D721Med (cell line): ENCODE measurements around the gene TUBB2A.
A peak's percentile ranks its signal among the peaks of the same experiment; 100 is the strongest.
"Not testable (repeated sequence)": the region's sequence is repeated elsewhere in the genome, so short reads cannot be mapped to it uniquely, and the experiment has no call there.

ENCODE experiments used
- DNase-seq: peaks from one replicate; pipeline ENCODE4 v3.0.0; 2011; ENCODE audit warnings: low spot score; ENCODE audit not compliant: insufficient read length
- FAIRE-seq: peaks from 2 replicates; lab custom pipeline; 2011; peaks lifted over from hg19 to GRCh38; lab: Jason Lieb, UNC
- TF ChIP-seq, protein P1 (sequence below): IDR thresholded peaks from 2 replicates; pipeline ENCODE4 v1.5.1; 2012; ENCODE audit warnings: mild to moderate bottlenecking, control low read depth; ENCODE audit not compliant: insufficient read depth; ENCODE audit errors: missing control alignments

The TUBB2A gene

GRCh38 chr6:3200682-3201081 lies 43.3 kb upstream of the TUBB2A start:
- DNase-seq, result no peak
- TF ChIP-seq, protein P1, sequence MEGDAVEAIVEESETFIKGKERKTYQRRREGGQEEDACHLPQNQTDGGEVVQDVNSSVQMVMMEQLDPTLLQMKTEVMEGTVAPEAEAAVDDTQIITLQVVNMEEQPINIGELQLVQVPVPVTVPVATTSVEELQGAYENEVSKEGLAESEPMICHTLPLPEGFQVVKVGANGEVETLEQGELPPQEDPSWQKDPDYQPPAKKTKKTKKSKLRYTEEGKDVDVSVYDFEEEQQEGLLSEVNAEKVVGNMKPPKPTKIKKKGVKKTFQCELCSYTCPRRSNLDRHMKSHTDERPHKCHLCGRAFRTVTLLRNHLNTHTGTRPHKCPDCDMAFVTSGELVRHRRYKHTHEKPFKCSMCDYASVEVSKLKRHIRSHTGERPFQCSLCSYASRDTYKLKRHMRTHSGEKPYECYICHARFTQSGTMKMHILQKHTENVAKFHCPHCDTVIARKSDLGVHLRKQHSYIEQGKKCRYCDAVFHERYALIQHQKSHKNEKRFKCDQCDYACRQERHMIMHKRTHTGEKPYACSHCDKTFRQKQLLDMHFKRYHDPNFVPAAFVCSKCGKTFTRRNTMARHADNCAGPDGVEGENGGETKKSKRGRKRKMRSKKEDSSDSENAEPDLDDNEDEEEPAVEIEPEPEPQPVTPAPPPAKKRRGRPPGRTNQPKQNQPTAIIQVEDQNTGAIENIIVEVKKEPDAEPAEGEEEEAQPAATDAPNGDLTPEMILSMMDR, result no peak
- FAIRE-seq, result no peak

GRCh38 chr6:3199382-3199781 lies 42.0 kb upstream of the TUBB2A start:
- FAIRE-seq, result no peak
- no peak for DNase-seq
- TF ChIP-seq, protein P1, result no peak

- not testable (repeated sequence) for DNase-seq, FAIRE-seq
Observed at GRCh38 chr6:3197734-3198133, 40.4 kb upstream of the TUBB2A start.

DNA sequence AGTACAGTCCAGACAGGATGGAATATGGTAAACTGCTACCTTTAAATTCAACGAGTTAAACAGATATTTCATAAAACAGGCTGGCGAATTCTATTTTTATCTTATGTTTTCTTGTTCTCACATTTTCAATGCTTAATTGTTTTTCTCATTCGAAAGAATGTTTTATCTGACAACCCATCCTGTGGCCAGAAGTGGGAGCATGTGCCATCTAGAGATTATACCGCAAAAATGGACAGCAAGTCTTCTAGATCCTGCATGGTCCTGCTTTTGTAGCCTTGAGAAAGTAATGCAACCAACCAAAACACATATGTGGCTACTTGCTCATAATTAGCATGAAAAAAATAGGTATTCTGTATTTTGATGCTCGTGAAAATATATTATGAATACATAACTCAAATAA lies 39.4 kb upstream of the TUBB2A start:
- TF ChIP-seq, protein P1, result no peak
- DNase-seq (no peak), FAIRE-seq (no peak)

GRCh38 chr6:3195695-3196497 lies 38.6 kb upstream of the TUBB2A start:
- TF ChIP-seq, protein P1, result peak; percentile 57
- FAIRE-seq (no peak), DNase-seq (no peak)

DNA sequence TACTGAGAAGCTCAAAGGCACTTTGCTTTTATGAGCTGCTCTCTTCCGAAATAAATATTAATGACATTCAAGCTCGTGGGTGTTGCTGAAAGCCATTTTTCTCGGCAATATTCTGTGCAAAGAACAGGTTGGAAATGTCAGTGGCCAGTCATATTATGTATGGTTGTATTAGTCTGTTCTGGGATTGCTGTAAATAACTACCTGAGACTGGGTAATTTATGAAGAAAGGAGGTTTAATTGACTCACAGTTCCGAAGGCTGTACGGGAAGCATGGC lies 38.0 kb upstream of the TUBB2A start:
- FAIRE-seq (no peak), DNase-seq (no peak)
- TF ChIP-seq, protein P1, result no peak

GRCh38 chr6:3194535-3195419 lies 37.4 kb upstream of the TUBB2A start:
- DNase-seq (no peak), FAIRE-seq (no peak)
- TF ChIP-seq, protein P1, result no peak
